IMR-90 (cell line): ENCODE results near the gene HSF2BP. TPM values are rescaled to one million over a fixed set of nuclear protein-coding genes. Genes with fewer than 3 reads are reported as not detected.

Experiments
- ATAC-seq: fragments of 200-7000 bp; cut with Tn5 transposase; 2 replicates; pipeline ENCODE4 v1.9.1; 2020; ENCODE audit warnings: low read depth, mild to moderate bottlenecking, moderate library complexity
- BruUV-seq: library from RNA; stranded (reverse); fragments of 400-500 nt; replicated peaks from 2 replicates; lab custom pipeline; 2021; lab: Mats Ljungman, UMichigan
- CTCF ChIA-PET: fragments of 300-600 bp; formaldehyde crosslinking; extraction: SDS; loops from one replicate; lab custom pipeline; 2021; ENCODE audit warnings: antibody characterized with exemption; lab: Yijun Ruan, JAX
- POLR2A ChIA-PET: fragments of 300-600 bp; sonication (Branson Sonifier 250); formaldehyde crosslinking; loops from one replicate; lab custom pipeline; 2022; ENCODE audit warnings: antibody characterized with exemption; ENCODE audit not compliant: unreplicated experiment; lab: Charles Lee
- DNase-seq: peaks from one replicate; pipeline ENCODE4 v3.0.0; 2013
- H2AFZ ChIP-seq: replicated peaks from 2 replicates; pipeline ENCODE3; 2013; ENCODE audit warnings: low read length, mild to moderate bottlenecking; ENCODE audit not compliant: poor library complexity
- H2AK5ac ChIP-seq: 2 replicates; pipeline ENCODE4 v1.6.1; 2013; ENCODE audit warnings: low read depth, low read length, inconsistent platforms
- H2AK9ac ChIP-seq: replicated peaks from 2 replicates; pipeline ENCODE3; 2013; ENCODE audit warnings: mild to moderate bottlenecking, low read depth, low read length, moderate library complexity; ENCODE audit not compliant: poor library complexity
- H2BK120ac ChIP-seq: 2 replicates; pipeline ENCODE4 v1.6.1; 2013; ENCODE audit warnings: low read depth, low read length, inconsistent platforms
- H2BK15ac ChIP-seq: 3 replicates; pipeline ENCODE4 v1.6.1; 2013; ENCODE audit warnings: low read depth, low read length, inconsistent platforms
- H2BK20ac ChIP-seq: 2 replicates; pipeline ENCODE4 v1.6.1; 2013; ENCODE audit warnings: low read depth, mild to moderate bottlenecking, inconsistent platforms, low read length, moderate library complexity
- H2BK5ac ChIP-seq: 2 replicates; pipeline ENCODE4 v1.6.1; 2013; ENCODE audit warnings: mild to moderate bottlenecking, low read depth, low read length, inconsistent platforms; ENCODE audit not compliant: poor library complexity, severe bottlenecking
- H3K14ac ChIP-seq: replicated peaks from 2 replicates; pipeline ENCODE4 v1.6.1; 2013; ENCODE audit warnings: low read depth, low read length, inconsistent platforms
- H3K18ac ChIP-seq: 2 replicates; pipeline ENCODE4 v1.6.1; 2013; ENCODE audit warnings: low read depth, low read length, control low read depth
- H3K23ac ChIP-seq: 2 replicates; pipeline ENCODE4 v1.6.1; 2013; ENCODE audit warnings: low read depth, low read length, inconsistent platforms
- H3K27ac ChIP-seq: 2 replicates; pipeline ENCODE4 v1.5.1; 2013; ENCODE audit warnings: mild to moderate bottlenecking, control low read depth, low read length; ENCODE audit not compliant: insufficient read depth
- H3K27me3 ChIP-seq: 2 replicates; pipeline ENCODE4 v1.6.1; 2013; ENCODE audit warnings: low read length; ENCODE audit not compliant: control insufficient read depth, insufficient read depth
- H3K36me3 ChIP-seq: 2 replicates; pipeline ENCODE4 v1.6.1; 2013; ENCODE audit warnings: low read length, mixed read lengths; ENCODE audit not compliant: control insufficient read depth, insufficient read depth
- H3K4ac ChIP-seq: 2 replicates; pipeline ENCODE4 v1.6.1; 2013; ENCODE audit warnings: low read depth, low read length, inconsistent platforms
- H3K4me1 ChIP-seq: 2 replicates; pipeline ENCODE4 v1.6.1; 2013; ENCODE audit warnings: low read length, mixed read lengths; ENCODE audit not compliant: control insufficient read depth, insufficient read depth
- H3K4me2 ChIP-seq: 2 replicates; pipeline ENCODE4 v1.6.1; 2013; ENCODE audit warnings: low read depth, mild to moderate bottlenecking, control low read depth, low read length, moderate library complexity
- H3K4me3 ChIP-seq: 2 replicates; pipeline ENCODE4 v1.5.1; 2013; ENCODE audit warnings: low read depth, mild to moderate bottlenecking, control low read depth, low read length, moderate library complexity; ENCODE audit not compliant: insufficient read depth
- H3K56ac ChIP-seq: 2 replicates; pipeline ENCODE4 v1.6.1; 2013; ENCODE audit warnings: low read length, inconsistent platforms; ENCODE audit not compliant: insufficient read depth; ENCODE audit errors: extremely low read depth
- H3K79me1 ChIP-seq, 2 experiments: 2 replicates each; pipeline ENCODE4 v1.6.1; 2013; ENCODE audit warnings: low read length in 2 of 2, inconsistent platforms in 1 of 2, low read depth in 1 of 2
- H3K9ac ChIP-seq: 2 replicates; pipeline ENCODE4 v1.6.1; 2013; ENCODE audit warnings: low read depth, low read length, control low read depth
- H3K9me1 ChIP-seq: 2 replicates; pipeline ENCODE4 v1.6.1; 2013; ENCODE audit warnings: low read length, inconsistent platforms; ENCODE audit not compliant: insufficient read depth
- H3K9me3 ChIP-seq: 2 replicates; pipeline ENCODE4 v1.6.1; 2013; ENCODE audit warnings: low read length; ENCODE audit not compliant: control insufficient read depth, insufficient read depth
- H4K20me1 ChIP-seq: 2 replicates; pipeline ENCODE4 v1.6.1; 2013; ENCODE audit warnings: low read length, inconsistent platforms; ENCODE audit not compliant: insufficient read depth
- H4K5ac ChIP-seq: 2 replicates; pipeline ENCODE4 v1.6.1; 2013; ENCODE audit warnings: mild to moderate bottlenecking, low read depth, low read length, control low read depth
- H4K8ac ChIP-seq, 2 experiments: 2 replicates each; pipeline ENCODE4 v1.6.1; 2013; ENCODE audit warnings: low read depth in 2 of 2, low read length in 2 of 2, control low read depth in 1 of 2, inconsistent platforms in 1 of 2
- H4K91ac ChIP-seq: 2 replicates; pipeline ENCODE4 v1.6.1; 2013; ENCODE audit warnings: low read depth, low read length, inconsistent platforms; ENCODE audit not compliant: insufficient read depth
- FOS ChIP-seq: fragments of 150-350 bp; IDR thresholded peaks from 2 replicates; pipeline ENCODE4 v1.6.1; 2016; ENCODE audit warnings: low read depth, low read length
- MAFK ChIP-seq: IDR thresholded peaks from 2 replicates; pipeline ENCODE4 v1.6.1; 2012; ENCODE audit warnings: low read depth, low read length, improper control_type of control experiment
- SMC3 ChIP-seq: fragments of 150-350 bp; IDR thresholded peaks from 2 replicates; pipeline ENCODE4 v1.6.1; 2016; ENCODE audit warnings: low read depth, mild to moderate bottlenecking, antibody characterized with exemption, low read length, moderate library complexity
- WGBS, 2 experiments: methylation state at CpG; one replicate each; pipeline versions ENCODE4 v1.1.5 to v1.1.7; 2013; ENCODE audit warnings: missing lambda C conversion rate in 2 of 2; ENCODE audit not compliant: insufficient read length in 1 of 2; ENCODE audit errors: extremely low coverage in 2 of 2; 5-methylcytosine and 5-hydroxymethylcytosine counted together
- dilution Hi-C: fragments of 300-500 bp; cut with HindIII; formaldehyde crosslinking; loops from one replicate; pipeline ENCODE4 v1.14.3; 2018; ENCODE audit warnings: low sequenced_read_pairs; ENCODE audit not compliant: unreplicated experiment
- in situ Hi-C: fragments of 300-500 bp; cut with MboI; formaldehyde crosslinking; loops from 3 replicates; pipeline ENCODE4 v1.14.3; 2019; ENCODE audit warnings: low sequenced_read_pairs, inconsistent platforms, mixed read lengths
- intact Hi-C: fragments of 100-400 bp; cut with micrococcal nuclease; formaldehyde crosslinking; loops from 2 replicates; pipeline ENCODE4 v1.10.0; 2022
- polyA plus RNA-seq, 3 experiments: library from polyadenylated mRNA; depleted of rRNA; stranded (reverse); fragments of >200 nt; gene quantifications; 2 replicates each; pipeline ENCODE4 v1.2.3, GENCODE V29; 2012; ENCODE audit warnings: low replicate concordance in 1 of 3
- total RNA-seq: library from RNA; depleted of rRNA; stranded (reverse); fragments of >200 nt; gene quantifications from 2 replicates; pipeline ENCODE4 v1.2.3, GENCODE V29; 2012

Gene HSF2BP
- total and polyA plus RNA-seq, 2 of the 4 experiments (the other 2 are of a cell fraction) = 0.87 to 0.90 TPM

DNA sequence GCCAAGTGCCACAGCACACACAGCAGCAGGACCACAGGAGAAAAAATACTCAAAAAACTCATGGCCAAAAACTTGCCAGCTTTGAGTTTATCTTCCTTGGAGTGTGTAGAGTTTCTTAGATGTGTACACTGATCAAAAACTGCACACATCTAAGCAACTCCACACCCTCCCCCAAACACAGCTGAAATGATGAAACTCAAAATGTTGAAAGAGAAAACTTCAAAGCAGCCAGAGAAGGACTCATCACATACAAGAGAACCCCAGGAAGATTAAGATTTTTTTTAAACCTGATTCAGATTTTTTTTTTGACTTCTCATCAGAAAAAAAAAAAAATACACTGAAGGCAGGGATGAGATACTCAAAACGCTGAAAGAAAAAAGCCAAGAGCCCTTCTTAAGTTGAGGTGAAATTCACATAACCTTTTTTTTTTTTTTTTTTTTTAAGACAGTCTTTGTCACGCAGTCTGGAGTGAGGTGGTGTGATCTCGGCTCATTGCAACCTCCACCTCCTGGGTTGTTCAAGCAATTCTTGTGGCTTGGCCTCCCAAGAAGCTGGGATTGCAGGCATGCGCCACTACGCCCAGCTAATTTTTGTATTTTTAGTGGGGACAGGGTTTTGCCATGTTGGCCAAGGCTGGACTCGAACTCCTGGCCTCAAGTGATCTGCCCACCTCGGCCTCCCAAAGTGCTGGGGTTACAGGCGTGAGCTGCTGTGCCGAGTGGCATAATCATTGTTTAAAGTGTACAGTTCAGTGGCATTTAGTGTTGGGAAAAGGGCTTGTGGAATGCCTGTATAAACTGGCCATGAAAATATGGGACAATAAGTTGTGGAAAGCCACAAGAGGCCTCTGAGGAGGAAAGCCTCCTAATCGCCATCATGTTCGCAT, 38.7 kb upstream of the HSF2BP start (continued):
- no peak for TF ChIP-seq SMC3

DNA sequence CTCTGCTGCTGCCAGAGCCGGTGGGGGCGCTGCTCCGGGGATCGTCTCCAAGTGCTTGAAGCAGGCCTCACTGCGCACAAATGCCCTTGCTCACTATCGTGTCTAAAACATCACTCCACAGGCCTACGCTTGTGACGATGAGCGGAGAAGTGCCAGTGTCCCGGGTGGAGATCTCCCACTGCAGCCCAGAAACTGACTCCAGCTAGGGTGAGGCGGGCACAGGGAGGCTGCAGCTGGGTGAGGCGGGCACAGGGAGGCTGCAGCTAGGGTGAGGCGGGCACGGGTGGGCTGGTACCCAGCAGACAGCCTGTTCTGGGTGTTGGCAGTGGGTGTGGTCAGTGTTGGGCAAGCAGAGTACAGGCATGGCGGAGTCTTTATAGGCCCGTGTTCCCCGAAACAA, 36.9 kb upstream of the HSF2BP start:
- Histone ChIP-seq H3K56ac (no peak overlapping the region), H2BK15ac (no peak overlapping the region), H4K91ac (no peak overlapping the region), H3K4ac (no peak overlapping the region), H2BK20ac (no peak overlapping the region), H2AK5ac (no peak overlapping the region), H4K8ac (no peak overlapping the region), H3K18ac (no peak overlapping the region), H2BK120ac (no peak overlapping the region), H3K9me3 (no peaks in the 10 kb centered on the region), H2BK5ac (no peak overlapping the region), H3K4me3 (no peak overlapping the region), H2AK9ac (no peak overlapping the region), H3K27ac (no peak overlapping the region), H3K9ac (no peak overlapping the region), H3K4me2 (no peak overlapping the region), H4K20me1 (no peaks in the 10 kb centered on the region), H3K27me3 (no peaks in the 10 kb centered on the region), H3K79me1 (no peaks in the 10 kb centered on the region), H3K36me3 (peaks cover 31% of the 10 kb centered on the region), H4K5ac (no peak overlapping the region), H3K14ac (no peak overlapping the region), H3K4me1 (no peaks in the 10 kb centered on the region), H3K23ac (no peak overlapping the region), H2AFZ (no peak overlapping the region), H3K9me1 (no peaks in the 10 kb centered on the region; the same call in 1 of the 2 replicates)
- no TSS peak for BruUV-seq
- in situ Hi-C loops = no loop called here
- WGBS, 2 experiments = 89% methylated on average over 6 of the region's 17 CpGs; no CpG with 5 or more reads in 1 of the 2 experiments
- ATAC-seq = no peak
- dilution Hi-C loops = no loop called here
- CTCF ChIA-PET = no interaction called here
- DNase-seq = no peak
- TF ChIP-seq MAFK (no peak), FOS (no peak)
- POLR2A ChIA-PET = no interaction called here
- intact Hi-C loops = no loop called here
